H9 (cell line): ENCODE data around the gene MBD5. TPM values are rescaled to one million over a fixed set of nuclear protein-coding genes. Genes with fewer than 3 reads are reported as not detected.

Source experiments
- DNase-seq: peaks from one replicate; pipeline ENCODE4 v3.0.0-alpha.2; 2017
- H2AFZ ChIP-seq: one replicate; pipeline ENCODE4 v1.6.1; 2013; ENCODE audit warnings: mild to moderate bottlenecking, low read length, control low read depth, moderate library complexity
- H2AK5ac ChIP-seq: 2 replicates; pipeline ENCODE4 v1.6.1; 2013; ENCODE audit warnings: low read length, control low read depth, mixed read lengths; ENCODE audit not compliant: insufficient read length
- H2BK120ac ChIP-seq: one replicate; pipeline ENCODE4 v1.6.1; 2013; ENCODE audit warnings: low read depth, mild to moderate bottlenecking, low read length, control low read depth, inconsistent platforms; ENCODE audit not compliant: poor library complexity, severe bottlenecking
- H2BK12ac ChIP-seq: 2 replicates; pipeline ENCODE4 v1.6.1; 2013; ENCODE audit warnings: low read length, control low read depth, mixed read lengths, low read depth; ENCODE audit not compliant: insufficient read length
- H2BK15ac ChIP-seq: 2 replicates; pipeline ENCODE4 v1.6.1; 2013; ENCODE audit warnings: low read depth, low read length, control low read depth
- H2BK20ac ChIP-seq: one replicate; pipeline ENCODE4 v1.6.1; 2013; ENCODE audit warnings: low read depth, mild to moderate bottlenecking, low read length, control low read depth, inconsistent platforms; ENCODE audit not compliant: poor library complexity, severe bottlenecking
- H2BK5ac ChIP-seq: 2 replicates; pipeline ENCODE4 v1.6.1; 2013; ENCODE audit warnings: low read length, control low read depth, mixed read lengths; ENCODE audit not compliant: insufficient read length
- H3K14ac ChIP-seq: 2 replicates; pipeline ENCODE4 v1.6.1; 2013; ENCODE audit warnings: low read length, control low read depth; ENCODE audit not compliant: insufficient read depth
- H3K18ac ChIP-seq: 2 replicates; pipeline ENCODE4 v1.6.1; 2013; ENCODE audit warnings: low read depth, mild to moderate bottlenecking, mixed read lengths, low read length, control low read depth; ENCODE audit not compliant: insufficient read length
- H3K23ac ChIP-seq: 2 replicates; pipeline ENCODE4 v1.6.1; 2013; ENCODE audit warnings: low read length, control low read depth, mixed read lengths, low read depth; ENCODE audit not compliant: insufficient read length
- H3K23me2 ChIP-seq: 2 replicates; pipeline ENCODE4 v1.6.1; 2013; ENCODE audit warnings: low read depth, mild to moderate bottlenecking, mixed read lengths, low read length, control low read depth; ENCODE audit not compliant: insufficient read length, poor library complexity, severe bottlenecking
- H3K27ac ChIP-seq: 2 replicates; pipeline ENCODE4 v1.5.1; 2013; ENCODE audit warnings: low read length, control low read depth, mixed read lengths, low read depth; ENCODE audit not compliant: insufficient read length
- H3K27me3 ChIP-seq: 2 replicates; pipeline ENCODE4 v1.6.1; 2013; ENCODE audit warnings: low read length, control low read depth, inconsistent platforms; ENCODE audit not compliant: insufficient read depth
- H3K4ac ChIP-seq: 2 replicates; pipeline ENCODE4 v1.6.1; 2013; ENCODE audit warnings: low read depth, mild to moderate bottlenecking, control low read depth, inconsistent platforms, low read length, moderate library complexity
- H3K4me1 ChIP-seq: 2 replicates; pipeline ENCODE4 v1.6.1; 2013; ENCODE audit warnings: low read length, control low read depth, inconsistent platforms; ENCODE audit not compliant: insufficient read depth
- H3K4me2 ChIP-seq: 2 replicates; pipeline ENCODE4 v1.6.1; 2013; ENCODE audit warnings: low read length, control low read depth, mixed read lengths; ENCODE audit not compliant: insufficient read length, insufficient read depth
- H3K56ac ChIP-seq: 2 replicates; pipeline ENCODE4 v1.6.1; 2013; ENCODE audit warnings: low read depth, mild to moderate bottlenecking, mixed read lengths, low read length, control low read depth; ENCODE audit not compliant: insufficient read length
- H3K79me1 ChIP-seq: 2 replicates; pipeline ENCODE4 v1.6.1; 2013; ENCODE audit warnings: low read depth, mild to moderate bottlenecking, moderate library complexity, low read length, control low read depth, inconsistent platforms; ENCODE audit not compliant: insufficient read depth, poor library complexity, severe bottlenecking
- H3K79me2 ChIP-seq: 2 replicates; pipeline ENCODE4 v1.6.1; 2013; ENCODE audit warnings: low read length, control low read depth, inconsistent platforms; ENCODE audit not compliant: insufficient read depth
- H3K9ac ChIP-seq: 2 replicates; pipeline ENCODE4 v1.6.1; 2013; ENCODE audit warnings: low read length, control low read depth, mixed read lengths; ENCODE audit not compliant: insufficient read length; ENCODE audit errors: extremely low read depth
- H3K9me3 ChIP-seq: one replicate; pipeline ENCODE4 v1.6.1; 2013; ENCODE audit warnings: low read depth, low read length, inconsistent platforms; ENCODE audit not compliant: control insufficient read depth
- H3T11ph ChIP-seq: one replicate; pipeline ENCODE4 v1.6.1; 2013; ENCODE audit warnings: mild to moderate bottlenecking, low read length, control low read depth, inconsistent platforms
- H4K20me1 ChIP-seq: one replicate; pipeline ENCODE4 v1.6.1; 2013; ENCODE audit not compliant: control insufficient read depth, insufficient read length, insufficient read depth
- H4K5ac ChIP-seq: 2 replicates; pipeline ENCODE4 v1.6.1; 2013; ENCODE audit warnings: low read depth, mild to moderate bottlenecking, mixed read lengths, low read length, control low read depth; ENCODE audit not compliant: insufficient read length
- H4K8ac ChIP-seq: replicated peaks from 2 replicates; pipeline ENCODE4 v1.6.1; 2013; ENCODE audit warnings: low read length, control low read depth, mixed read lengths, low read depth; ENCODE audit not compliant: insufficient read length
- H4K91ac ChIP-seq: 2 replicates; pipeline ENCODE4 v1.6.1; 2013; ENCODE audit warnings: low read depth, mild to moderate bottlenecking, moderate library complexity, mixed read lengths, low read length, control low read depth; ENCODE audit not compliant: insufficient read length
- H3K27ac Mint-ChIP-seq, 3 experiments: 2 replicates in 2 of 3; 3 replicates in 1 of 3; pipeline ENCODE4 v1.8.0; 2020 to 2021; ENCODE audit warnings: mixed read lengths in 3 of 3, mild to moderate bottlenecking in 1 of 3, moderate library complexity in 1 of 3
- H3K27me3 Mint-ChIP-seq: 2 replicates; pipeline ENCODE4 v1.8.0; 2021; ENCODE audit warnings: low read depth, mild to moderate bottlenecking, moderate library complexity, mixed read lengths
- H3K36me3 Mint-ChIP-seq, 3 experiments: 2 replicates in 2 of 3; 3 replicates in 1 of 3; pipeline ENCODE4 v1.8.0; 2020 to 2021; ENCODE audit warnings: low read depth in 3 of 3, mixed read lengths in 3 of 3; ENCODE audit not compliant: insufficient read depth in 1 of 3
- H3K4me1 Mint-ChIP-seq, 2 experiments: 2 replicates each; pipeline ENCODE4 v1.8.0; 2020; ENCODE audit warnings: mixed read lengths in 2 of 2
- H3K4me3 Mint-ChIP-seq, 2 experiments: 2 replicates in 1 of 2; 3 replicates in 1 of 2; pipeline ENCODE4 v1.8.0; 2020 to 2021; ENCODE audit warnings: mild to moderate bottlenecking in 2 of 2, mixed read lengths in 2 of 2, moderate library complexity in 1 of 2
- H3K9me3 Mint-ChIP-seq, 2 experiments: 2 replicates in 1 of 2; 3 replicates in 1 of 2; pipeline ENCODE4 v1.8.0; 2020; ENCODE audit warnings: mild to moderate bottlenecking in 2 of 2, mixed read lengths in 2 of 2, moderate library complexity in 1 of 2
- CTCF ChIP-seq: fragments of 200-600 bp; sonication (generic); conservative IDR thresholded peaks from 3 replicates; pipeline ENCODE4 v1.8.0; 2021; ENCODE audit warnings: antibody characterized with exemption, mild to moderate bottlenecking
- WGBS: extraction: QIAGEN DNeasy Blood & Tissue Kit; methylation state at CpG from one replicate; pipeline ENCODE4 v1.1.7; 2013; ENCODE audit warnings: missing lambda C conversion rate, low lambda C conversion rate, mixed read lengths; ENCODE audit not compliant: insufficient read length; ENCODE audit errors: extremely low coverage; 5-methylcytosine and 5-hydroxymethylcytosine counted together
- total RNA-seq: library from RNA; stranded (reverse); gene quantifications from 2 replicates; pipeline ENCODE4 v1.2.1, GENCODE V29; 2021

The MBD5 gene
- total RNA-seq, 1 experiment from 2014 or later, result 23.1 TPM

GRCh38 chr2:148410899-148411298, 390.0 kb downstream of the MBD5 start:
- Histone ChIP-seq H2BK5ac (no peak overlapping the region), H3K23me2 (no peaks in the 10 kb centered on the region), H3T11ph (no peak overlapping the region), H4K20me1 (no peaks in the 10 kb centered on the region), H3K14ac (no peak overlapping the region), H2AFZ (no peak overlapping the region), H2AK5ac (no peak overlapping the region), H2BK20ac (no peak overlapping the region), H3K4ac (no peak overlapping the region), H3K9ac (no peak overlapping the region), H3K79me2 (no peaks in the 10 kb centered on the region), H3K56ac (no peak overlapping the region), H3K4me2 (no peak overlapping the region), H4K5ac (no peak overlapping the region), H3K27me3 (no peaks in the 10 kb centered on the region), H3K9me3 (no peaks in the 10 kb centered on the region), H2BK120ac (no peak overlapping the region), H3K18ac (no peak overlapping the region), H3K79me1 (no peaks in the 10 kb centered on the region), H4K8ac (no peak overlapping the region), H3K23ac (no peak overlapping the region), H4K91ac (no peak overlapping the region), H3K27ac (no peak overlapping the region), H2BK15ac (no peak overlapping the region), H3K4me1 (no peaks in the 10 kb centered on the region), H2BK12ac (no peak overlapping the region)
- Mint-ChIP-seq H3K9me3 (peaks cover 13 to 16% of the 10 kb centered on the region in 2 experiments; a peak in 4 of 5 replicates), H3K4me1 (no peaks in the 10 kb centered on the region), H3K27me3 (no peaks in the 10 kb centered on the region), H3K4me3 (no peak overlapping the region), H3K27ac (no peak overlapping the region), H3K36me3 (peaks cover 0 to 18% (median 2%) of the 10 kb centered on the region in 3 experiments; a peak in 4 of 7 replicates)
- DNase-seq, result no peak
- WGBS, result no CpG with 5 or more reads among the region's 1 CpG
- no peak for TF ChIP-seq CTCF
